Neural progenitor cell (in vitro differentiated cells): ENCODE measurements around the gene UBE2V1. TPM values are rescaled to one million over a fixed set of nuclear protein-coding genes. Genes with fewer than 3 reads are reported as not detected.

Source experiments
- DNase-seq: peaks from one replicate; pipeline ENCODE4 v3.0.0-alpha.2; 2016; ENCODE audit warnings: low spot score
- H2AFZ ChIP-seq: fragments of 200-600 bp; sonication (generic); replicated peaks from 2 replicates; pipeline ENCODE4 v1.6.1; 2016; ENCODE audit warnings: antibody characterized with exemption
- H3F3A ChIP-seq: fragments of 200-600 bp; sonication (generic); 2 replicates; pipeline ENCODE4 v1.6.1; 2016; ENCODE audit warnings: antibody characterized with exemption, low read depth
- H3K27ac ChIP-seq: fragments of 200-600 bp; sonication (generic); 2 replicates; pipeline ENCODE4 v1.5.1; 2016; ENCODE audit warnings: mild to moderate bottlenecking
- H3K27me3 ChIP-seq: fragments of 200-600 bp; sonication (generic); 2 replicates; pipeline ENCODE4 v1.6.1; 2016; ENCODE audit warnings: mild to moderate bottlenecking, moderate library complexity
- H3K36me3 ChIP-seq: fragments of 200-600 bp; sonication (generic); 2 replicates; pipeline ENCODE4 v1.5.1; 2016
- H3K4me1 ChIP-seq: fragments of 200-600 bp; sonication (generic); 2 replicates; pipeline ENCODE4 v1.6.1; 2016; ENCODE audit warnings: mixed run types
- H3K4me2 ChIP-seq: fragments of 200-600 bp; sonication (generic); 2 replicates; pipeline ENCODE4 v1.6.1; 2016
- H3K4me3 ChIP-seq: fragments of 200-600 bp; sonication (generic); 2 replicates; pipeline ENCODE4 v1.5.1; 2016
- H3K79me2 ChIP-seq: fragments of 200-600 bp; sonication (generic); 2 replicates; pipeline ENCODE4 v1.6.1; 2016; ENCODE audit warnings: low read depth
- H3K9ac ChIP-seq: fragments of 200-600 bp; sonication (generic); 2 replicates; pipeline ENCODE4 v1.6.1; 2016
- H3K9me3 ChIP-seq: fragments of 200-600 bp; sonication (generic); 2 replicates; pipeline ENCODE4 v1.5.1; 2016; ENCODE audit warnings: low read depth
- H4K20me1 ChIP-seq: fragments of 200-600 bp; sonication (generic); 2 replicates; pipeline ENCODE4 v1.6.1; 2016; ENCODE audit warnings: low read depth
- H3K27ac Mint-ChIP-seq: 3 replicates; pipeline ENCODE4 v1.8.0; 2021; ENCODE audit warnings: mixed read lengths
- H3K27me3 Mint-ChIP-seq: 2 replicates; pipeline ENCODE4 v1.8.0; 2022; ENCODE audit warnings: low read depth, mild to moderate bottlenecking, inconsistent platforms, moderate library complexity, mixed read lengths; ENCODE audit not compliant: insufficient read depth
- H3K36me3 Mint-ChIP-seq: 3 replicates; pipeline ENCODE4 v1.8.0; 2021; ENCODE audit warnings: mixed read lengths
- H3K4me1 Mint-ChIP-seq: 3 replicates; pipeline ENCODE4 v1.8.0; 2021; ENCODE audit warnings: mixed read lengths
- H3K4me3 Mint-ChIP-seq: 3 replicates; pipeline ENCODE4 v1.8.0; 2021; ENCODE audit warnings: mild to moderate bottlenecking, moderate library complexity, mixed read lengths
- H3K9me3 Mint-ChIP-seq: 3 replicates; pipeline ENCODE4 v1.8.0; 2020; ENCODE audit warnings: mixed read lengths
- EZH2 ChIP-seq: fragments of 200-600 bp; sonication (generic); IDR thresholded peaks from 2 replicates; pipeline ENCODE4 v1.6.1; 2017; ENCODE audit warnings: antibody characterized with exemption, mild to moderate bottlenecking, moderate library complexity
- EZH2phosphoT487 ChIP-seq: fragments of 200-600 bp; sonication (generic); IDR thresholded peaks from 2 replicates; pipeline ENCODE4 v1.6.1; 2017; ENCODE audit warnings: antibody characterized with exemption
- total RNA-seq: library from RNA; depleted of rRNA; stranded (reverse); fragments of >200 nt; gene quantifications from 2 replicates; pipeline ENCODE4 v1.2.3, GENCODE V29; 2015; ENCODE audit warnings: low replicate concordance
- TF ChIP-seq, protein P1 (sequence below): fragments of 200-600 bp; sonication (generic); IDR thresholded peaks from 2 replicates; pipeline ENCODE4 v1.5.1; 2017; ENCODE audit warnings: antibody characterized with exemption, mild to moderate bottlenecking

Gene UBE2V1
- total RNA-seq, 1 donor from 2014 or later: 143 TPM

DNA sequence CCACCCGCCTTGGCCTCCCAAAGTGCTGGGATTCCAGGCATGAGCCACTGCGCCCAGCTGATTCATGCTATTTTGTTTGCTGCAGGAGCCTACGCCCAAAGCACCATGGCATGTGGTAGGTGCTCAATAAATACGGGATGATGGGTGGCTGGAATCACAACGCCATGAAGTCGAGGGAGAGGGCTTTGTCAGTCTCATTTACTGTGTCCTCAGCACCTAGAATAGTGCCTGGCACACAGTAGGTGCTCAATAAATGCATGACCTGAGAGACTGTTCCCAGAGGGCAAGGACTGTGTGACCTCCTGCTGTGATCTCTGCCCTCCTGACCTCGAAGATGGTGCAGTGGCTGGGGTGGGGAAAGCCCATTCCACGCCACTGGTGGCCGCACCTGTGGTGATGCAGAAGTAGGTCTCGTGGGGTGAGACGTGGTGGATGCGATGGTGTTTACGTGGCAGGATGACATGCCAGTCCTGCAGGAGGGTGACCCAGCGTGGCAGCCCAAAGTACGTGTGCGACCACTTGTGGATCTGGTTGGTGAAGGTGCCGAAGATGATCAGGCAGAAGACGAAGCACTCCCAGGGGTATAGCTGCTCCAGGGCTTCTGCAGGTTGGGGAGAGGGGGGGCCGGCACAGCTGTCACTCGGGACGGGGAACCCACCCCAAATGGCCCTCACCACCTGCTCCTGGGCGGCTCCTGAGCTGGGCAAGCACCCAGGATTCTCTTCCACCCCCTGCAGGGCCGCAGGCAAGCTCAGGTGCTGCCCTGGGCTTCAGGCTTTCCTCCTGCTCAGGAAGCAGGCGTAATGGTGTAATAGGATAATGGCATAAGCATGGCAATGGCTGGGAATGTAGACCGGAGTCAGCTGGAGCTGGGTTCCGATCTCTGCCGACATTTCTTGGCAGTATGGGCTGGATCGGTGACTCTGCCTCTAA lies 14.9 kb upstream of the UBE2V1 start:
- no peak overlapping the region for H2AFZ ChIP-seq
- no peaks in the 10 kb centered on the region for H3K9me3 ChIP-seq
- H3K27ac Mint-ChIP-seq: no peak overlapping the region
- H4K20me1 ChIP-seq: no peaks in the 10 kb centered on the region
- H3K9ac ChIP-seq: no peak overlapping the region
- no peak overlapping the region for H3K4me3 ChIP-seq
- no peak for DNase-seq
- H3K27ac ChIP-seq: no peak overlapping the region
- no peaks in the 10 kb centered on the region for H3K27me3 ChIP-seq
- no peaks in the 10 kb centered on the region for H3K79me2 ChIP-seq
- no peaks in the 10 kb centered on the region for H3K9me3 Mint-ChIP-seq
- H3K4me1 Mint-ChIP-seq: no peaks in the 10 kb centered on the region
- no peaks in the 10 kb centered on the region for H3F3A ChIP-seq
- TF ChIP-seq EZH2phosphoT487 (no peak), EZH2 (no peak)
- TF ChIP-seq, protein P1, sequence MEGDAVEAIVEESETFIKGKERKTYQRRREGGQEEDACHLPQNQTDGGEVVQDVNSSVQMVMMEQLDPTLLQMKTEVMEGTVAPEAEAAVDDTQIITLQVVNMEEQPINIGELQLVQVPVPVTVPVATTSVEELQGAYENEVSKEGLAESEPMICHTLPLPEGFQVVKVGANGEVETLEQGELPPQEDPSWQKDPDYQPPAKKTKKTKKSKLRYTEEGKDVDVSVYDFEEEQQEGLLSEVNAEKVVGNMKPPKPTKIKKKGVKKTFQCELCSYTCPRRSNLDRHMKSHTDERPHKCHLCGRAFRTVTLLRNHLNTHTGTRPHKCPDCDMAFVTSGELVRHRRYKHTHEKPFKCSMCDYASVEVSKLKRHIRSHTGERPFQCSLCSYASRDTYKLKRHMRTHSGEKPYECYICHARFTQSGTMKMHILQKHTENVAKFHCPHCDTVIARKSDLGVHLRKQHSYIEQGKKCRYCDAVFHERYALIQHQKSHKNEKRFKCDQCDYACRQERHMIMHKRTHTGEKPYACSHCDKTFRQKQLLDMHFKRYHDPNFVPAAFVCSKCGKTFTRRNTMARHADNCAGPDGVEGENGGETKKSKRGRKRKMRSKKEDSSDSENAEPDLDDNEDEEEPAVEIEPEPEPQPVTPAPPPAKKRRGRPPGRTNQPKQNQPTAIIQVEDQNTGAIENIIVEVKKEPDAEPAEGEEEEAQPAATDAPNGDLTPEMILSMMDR: no peak
- peaks cover 31% of the 10 kb centered on the region for H3K36me3 Mint-ChIP-seq
- H3K4me3 Mint-ChIP-seq: no peak overlapping the region
- H3K36me3 ChIP-seq: no peaks in the 10 kb centered on the region
- no peaks in the 10 kb centered on the region for H3K4me1 ChIP-seq
- peaks cover 4% of the 10 kb centered on the region for H3K27me3 Mint-ChIP-seq
- no peak overlapping the region for H3K4me2 ChIP-seq

DNA sequence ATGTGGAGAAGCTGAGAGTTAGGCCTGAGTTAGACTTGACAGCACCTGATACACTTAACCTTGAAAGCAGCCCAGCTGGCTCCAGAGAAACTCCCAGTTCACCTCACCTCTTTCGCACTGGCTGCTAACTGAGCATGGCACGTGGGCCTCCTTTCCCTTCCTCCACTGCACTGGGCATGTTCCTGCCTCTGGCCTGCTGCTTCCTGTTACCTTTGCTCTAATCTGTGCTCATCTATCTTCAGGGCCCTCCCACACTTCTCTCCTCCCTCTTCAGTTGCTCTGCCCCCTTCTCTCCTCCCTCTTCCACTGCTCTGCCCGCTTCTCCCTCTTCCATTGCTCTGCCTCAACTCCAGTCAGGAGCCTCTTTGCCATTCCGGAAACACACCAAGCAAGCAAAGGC lies 13.7 kb upstream of the UBE2V1 start:
- Histone ChIP-seq H3K4me1 (no peaks in the 10 kb centered on the region), H3K9me3 (no peaks in the 10 kb centered on the region), H3K79me2 (no peaks in the 10 kb centered on the region), H3F3A (peaks cover 7% of the 10 kb centered on the region), H3K27me3 (no peaks in the 10 kb centered on the region), H2AFZ (no peak overlapping the region), H3K9ac (no peak overlapping the region), H3K36me3 (no peaks in the 10 kb centered on the region), H3K4me3 (no peak overlapping the region), H3K27ac (no peak overlapping the region), H3K4me2 (no peak overlapping the region), H4K20me1 (no peaks in the 10 kb centered on the region)
- H3K27ac Mint-ChIP-seq: no peak overlapping the region
- DNase-seq: no peak
- H3K4me1 Mint-ChIP-seq: no peaks in the 10 kb centered on the region
- TF ChIP-seq, protein P1: no peak
- TF ChIP-seq EZH2: no peak
- TF ChIP-seq EZH2phosphoT487: no peak
- peaks cover 37% of the 10 kb centered on the region for H3K36me3 Mint-ChIP-seq
- peaks cover 4% of the 10 kb centered on the region for H3K27me3 Mint-ChIP-seq
- no peak overlapping the region for H3K4me3 Mint-ChIP-seq
- no peaks in the 10 kb centered on the region for H3K9me3 Mint-ChIP-seq

DNA sequence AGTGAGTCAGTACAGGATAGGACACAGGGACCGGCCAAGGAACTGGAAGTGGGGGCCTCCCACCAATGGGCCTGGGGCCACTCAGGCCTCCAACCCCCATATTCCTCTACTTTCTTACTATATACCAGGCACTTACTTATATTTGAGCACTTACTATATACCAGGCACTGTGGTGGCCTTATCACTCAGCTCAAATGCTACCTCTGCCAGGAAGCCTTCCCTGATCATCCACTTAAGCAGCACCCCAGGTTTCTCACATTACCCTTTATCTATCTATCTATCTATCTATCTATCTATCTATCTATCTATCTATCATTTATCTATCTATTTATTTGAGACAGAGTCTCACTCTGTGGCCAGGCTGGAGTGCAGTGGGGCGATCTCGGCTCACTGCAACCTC lies 12.3 kb upstream of the UBE2V1 start:
- peaks cover 29% of the 10 kb centered on the region for H3K36me3 Mint-ChIP-seq
- no peak overlapping the region for H3K4me3 ChIP-seq
- TF ChIP-seq EZH2phosphoT487: no peak
- TF ChIP-seq, protein P1: no peak
- no peak for TF ChIP-seq EZH2
- no peak overlapping the region for H3K27ac ChIP-seq
- H3K27me3 ChIP-seq: no peaks in the 10 kb centered on the region
- H3K36me3 ChIP-seq: no peaks in the 10 kb centered on the region
- H3K27me3 Mint-ChIP-seq: peaks cover 4% of the 10 kb centered on the region
- H3K27ac Mint-ChIP-seq: no peak overlapping the region
- H3K4me1 ChIP-seq: no peaks in the 10 kb centered on the region
- H4K20me1 ChIP-seq: no peaks in the 10 kb centered on the region
- H3K9ac ChIP-seq: no peak overlapping the region
- no peaks in the 10 kb centered on the region for H3K4me1 Mint-ChIP-seq
- no peak overlapping the region for H3K4me3 Mint-ChIP-seq
- H2AFZ ChIP-seq: no peak overlapping the region
- no peak overlapping the region for H3K4me2 ChIP-seq
- H3K79me2 ChIP-seq: no peaks in the 10 kb centered on the region
- H3F3A ChIP-seq: peaks cover 15% of the 10 kb centered on the region
- no peak for DNase-seq
- no peaks in the 10 kb centered on the region for H3K9me3 Mint-ChIP-seq
- no peaks in the 10 kb centered on the region for H3K9me3 ChIP-seq
